ENCODE results near the gene HIBADH.

The HIBADH gene

DNA sequence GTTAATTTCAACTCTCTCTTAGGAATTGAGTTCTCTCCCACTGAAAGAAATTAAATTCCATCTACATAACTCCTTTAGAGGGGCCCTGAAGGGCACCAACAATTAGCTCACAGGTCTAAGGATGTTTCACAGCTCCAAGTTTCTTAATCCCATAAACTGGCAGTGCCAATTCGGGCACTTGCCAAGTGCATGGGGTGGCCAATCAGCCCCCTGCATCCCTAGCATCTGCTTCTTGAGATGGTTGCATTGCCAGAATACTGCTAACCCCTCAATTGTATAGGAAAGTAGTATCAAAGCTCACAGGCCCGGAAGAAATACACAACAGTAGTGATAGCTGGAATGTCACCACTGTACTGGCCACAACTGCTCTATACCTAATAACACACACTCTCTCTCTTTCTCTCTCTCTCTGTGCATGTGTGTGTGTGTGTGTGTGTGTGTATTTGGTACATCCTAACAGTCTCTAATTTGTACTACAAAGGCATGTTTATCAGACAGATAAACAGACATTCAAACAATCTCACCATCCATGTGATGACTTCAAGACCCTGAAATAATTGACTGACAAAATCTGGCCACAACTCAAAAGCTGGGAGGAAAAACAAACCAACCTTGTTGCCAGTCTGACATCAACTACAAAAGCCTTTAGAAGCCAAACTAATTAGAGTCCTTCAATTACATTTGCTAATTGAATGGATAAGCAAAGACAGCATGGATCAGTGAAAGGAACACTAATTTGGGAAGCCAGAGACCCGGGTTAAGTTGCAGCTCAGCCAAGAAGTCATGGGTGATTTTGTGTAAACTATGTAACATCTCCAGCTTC, 27.8 kb downstream of the HIBADH start:
- no peak for DNase-seq

- DNase-seq, result no peak
Measured at GRCh38 chr7:27633062-27633461, 29.6 kb downstream of the HIBADH start.

GRCh38 chr7:27631391-27631790, 31.3 kb downstream of the HIBADH start:
- DNase-seq, result no peak

GRCh38 chr7:27627146-27627545, 35.5 kb downstream of the HIBADH start:
- no peak for DNase-seq

GRCh38 chr7:27619492-27619891, 43.2 kb downstream of the HIBADH start:
- no peak for DNase-seq

DNA sequence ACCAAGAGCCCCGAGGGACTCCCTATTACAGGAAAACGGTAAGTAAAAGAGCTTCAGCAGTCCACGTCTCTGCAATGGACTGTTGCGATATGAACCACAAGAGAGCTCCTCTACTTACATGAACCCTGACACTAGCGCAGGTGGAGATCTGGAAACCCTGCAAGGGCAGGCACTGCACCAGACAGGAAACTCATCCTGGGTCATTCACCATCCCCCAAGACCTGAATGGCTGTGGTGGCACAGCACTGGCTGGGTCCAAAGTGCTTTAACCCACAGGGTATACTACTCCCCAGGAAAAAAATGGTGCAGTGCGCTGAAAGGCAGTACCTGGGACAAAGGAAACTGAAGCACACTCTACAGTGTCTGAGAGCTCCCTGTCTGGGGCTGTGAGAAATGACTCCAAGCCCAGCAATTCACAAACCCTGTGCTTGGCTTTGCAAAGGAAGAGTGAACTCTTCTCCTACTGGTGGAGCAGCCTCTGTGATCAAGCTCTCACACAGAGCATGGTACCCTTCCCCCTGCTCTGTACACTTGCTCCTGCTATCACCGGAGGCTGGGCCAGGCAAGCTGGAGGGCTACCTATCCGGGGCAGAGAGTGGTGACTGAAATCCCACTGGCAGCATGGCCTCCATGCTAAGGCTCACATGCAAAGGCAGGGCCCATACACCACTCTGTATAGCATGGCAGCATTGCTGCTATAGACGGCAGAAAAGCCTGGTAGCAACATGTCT, 44.9 kb downstream of the HIBADH start:
- DNase-seq, result no peak

- no peak for DNase-seq
Measured at GRCh38 chr7:27616914-27617548, 45.7 kb downstream of the HIBADH start.

DNA sequence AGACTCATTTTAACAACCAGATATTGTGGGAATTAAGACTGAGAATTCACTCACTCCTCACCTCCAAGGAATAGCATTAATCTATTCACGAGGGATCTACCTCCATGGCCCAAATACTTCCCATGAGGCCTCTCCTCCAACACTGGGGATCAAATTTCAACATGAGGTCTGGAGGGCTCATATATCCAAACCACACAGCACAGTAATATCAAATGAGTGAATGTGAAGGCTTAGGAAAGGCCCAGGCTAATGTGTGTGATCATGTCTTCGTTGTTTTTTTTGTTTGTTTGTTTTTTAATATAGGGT, 46.5 kb downstream of the HIBADH start:
- DNase-seq, result no peak

- no peak for DNase-seq
Measured at GRCh38 chr7:27615420-27616185, 47.1 kb downstream of the HIBADH start.

GRCh38 chr7:27614095-27614494, 48.6 kb downstream of the HIBADH start:
- DNase-seq, result no peak

DNA sequence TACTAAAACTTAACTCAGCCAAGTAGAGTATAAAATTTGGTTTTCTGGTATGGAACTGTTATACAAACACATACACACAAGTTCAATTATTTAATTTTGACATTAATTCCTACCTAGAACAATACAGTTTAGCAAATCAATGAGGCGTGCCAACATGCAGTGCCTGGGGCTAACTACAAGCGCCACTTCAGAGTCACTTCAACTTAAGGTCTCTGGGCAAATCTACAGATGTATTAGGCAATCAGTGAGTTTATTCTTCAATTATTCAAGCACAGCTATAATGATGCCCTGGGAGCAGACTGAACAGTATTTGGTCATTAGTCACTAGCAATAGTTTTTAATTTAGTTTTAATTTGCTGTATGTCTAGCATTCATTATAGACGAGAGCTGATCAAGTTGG, 51.6 kb downstream of the HIBADH start:
- no peak for DNase-seq

GRCh38 chr7:27608776-27609495, 53.7 kb downstream of the HIBADH start:
- peak; percentile 45 for DNase-seq

GRCh38 chr7:27607210-27607606, 55.5 kb downstream of the HIBADH start:
- DNase-seq, result no peak

GRCh38 chr7:27606270-27607209, 56.1 kb downstream of the HIBADH start:
- peak; percentile 81 for DNase-seq

- DNase-seq, result peak; percentile 34
Measured at GRCh38 chr7:27605689-27606269, 56.9 kb downstream of the HIBADH start.

DNA sequence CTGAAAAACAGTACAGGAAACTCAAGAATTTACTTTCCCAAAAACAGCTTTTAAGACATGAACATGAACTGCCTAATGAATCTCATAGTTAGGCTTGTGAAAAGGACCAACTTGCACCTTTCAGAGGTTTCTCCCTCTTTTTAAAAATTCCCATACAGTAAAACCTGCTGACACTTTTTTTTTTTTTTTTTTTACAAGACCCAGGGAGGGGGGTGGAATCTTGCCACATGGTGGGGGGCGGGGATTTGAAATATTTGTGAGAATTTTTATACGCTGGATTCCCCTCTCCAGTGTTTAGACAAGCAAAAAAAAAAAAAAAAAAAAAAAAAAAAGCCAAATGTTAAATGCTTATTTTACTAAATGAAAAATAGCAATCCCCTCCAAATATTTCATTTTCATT, 57.4 kb downstream of the HIBADH start:
- no peak for DNase-seq

DNA sequence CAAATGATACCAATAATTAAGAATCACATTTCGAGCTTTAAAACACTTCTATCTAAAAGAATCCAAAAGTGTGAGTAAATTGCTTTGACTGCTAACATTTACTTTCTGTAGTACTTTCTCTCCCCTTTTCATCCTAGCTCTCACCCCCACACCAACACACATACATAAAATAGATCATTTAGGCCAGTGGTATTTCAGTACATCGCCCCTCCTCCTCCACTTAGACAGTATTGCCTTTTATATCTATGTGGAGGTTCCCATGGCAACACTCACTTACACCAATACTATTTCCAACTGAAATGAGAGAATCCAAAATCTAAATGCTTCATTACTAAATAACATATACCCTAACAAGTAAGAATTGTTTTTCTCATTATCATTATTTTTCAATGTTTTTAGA, 58.9 kb downstream of the HIBADH start:
- no peak for DNase-seq

- no peak for DNase-seq
Measured at GRCh38 chr7:27602766-27603165, 59.9 kb downstream of the HIBADH start.

DNA sequence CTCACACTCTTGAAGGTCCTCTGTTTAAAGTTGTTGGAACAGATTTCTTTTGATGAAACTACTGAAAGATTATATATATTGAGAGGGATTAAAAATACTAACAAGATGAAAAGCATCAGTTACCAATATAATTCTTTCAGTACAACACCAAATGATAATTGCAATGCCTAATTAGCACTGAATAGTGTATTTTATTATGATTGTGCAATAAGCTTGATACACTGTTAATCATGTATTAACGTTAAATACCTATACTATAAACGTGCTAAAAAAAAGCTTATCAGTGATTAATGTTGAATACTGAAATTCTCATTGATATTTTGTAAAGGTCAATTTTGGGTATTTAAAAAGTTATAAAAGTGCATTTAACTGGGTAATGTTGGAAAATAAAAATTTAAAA, 61.5 kb downstream of the HIBADH start:
- DNase-seq, result no peak

- no peak for DNase-seq
Measured at GRCh38 chr7:27600247-27600646, 62.4 kb downstream of the HIBADH start.

DNA sequence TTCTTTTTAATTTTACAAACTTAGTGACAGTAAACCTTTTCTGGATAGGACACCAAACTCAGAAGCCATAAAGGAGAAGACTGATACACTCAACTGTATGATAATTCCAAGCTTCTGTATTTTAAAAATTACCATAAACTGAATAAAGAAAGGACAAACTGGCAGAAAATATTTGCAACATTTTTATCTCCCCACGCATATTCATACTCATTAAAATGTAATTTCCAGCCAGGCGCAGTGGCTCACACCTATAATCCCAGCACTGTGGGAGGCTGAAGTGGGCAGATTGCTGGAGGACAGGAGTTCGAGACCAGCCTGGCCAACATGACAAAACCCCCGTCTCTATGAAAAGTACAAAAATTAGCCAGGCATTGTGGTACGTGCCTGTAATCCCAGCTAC, 67.7 kb downstream of the HIBADH start:
- no peak for DNase-seq

All from fibroblast of skin of right quadriceps (primary cell).